GM12878 (cell line): ENCODE data around the gene TM9SF4. TPM values are rescaled to one million over a fixed set of nuclear protein-coding genes. Genes with fewer than 3 reads are reported as not detected.

Experiments used
- ATAC-seq: fragments of 200-7000 bp; cut with Tn5 transposase; 3 replicates; pipeline ENCODE4 v1.9.1; 2020; ENCODE audit warnings: mild to moderate bottlenecking, moderate library complexity
- BruUV-seq: library from RNA; stranded (reverse); fragments of 400-500 nt; replicated peaks from 2 replicates; lab custom pipeline; 2021; lab: Mats Ljungman, UMichigan
- CTCF ChIA-PET: fragments of 300-600 bp; sonication (Branson Sonifier 250); formaldehyde crosslinking; extraction: SDS; loops from one replicate; lab custom pipeline; 2021; ENCODE audit warnings: inconsistent platforms; lab: Yijun Ruan, JAX
- POLR2A ChIA-PET: fragments of 350-600 bp; formaldehyde crosslinking; extraction: SDS; loops from one replicate; lab custom pipeline; 2021; ENCODE audit warnings: inconsistent platforms; lab: Charles Lee
- RAD21 ChIA-PET: fragments of 300-600 bp; sonication (Branson Sonifier 250); formaldehyde crosslinking; loops from one replicate; lab custom pipeline; 2023; ENCODE audit warnings: antibody characterized with exemption; ENCODE audit not compliant: unreplicated experiment; lab: Charles Lee
- SMC1A ChIA-PET: fragments of 300-600 bp; sonication (Branson Sonifier 250); formaldehyde crosslinking; loops from one replicate; lab custom pipeline; 2023; ENCODE audit not compliant: unreplicated experiment, uncharacterized antibody; lab: Charles Lee
- DNase-seq: peaks from one replicate; pipeline ENCODE4 v3.0.0-alpha.2; 2011; ENCODE audit warnings: low read depth, low spot score
- FAIRE-seq: peaks from 3 replicates; lab custom pipeline; 2011; peaks lifted over from hg19 to GRCh38; lab: Jason Lieb, UNC
- H2AFZ ChIP-seq: 2 replicates; pipeline ENCODE4 v1.6.0; 2011; ENCODE audit warnings: low read depth, low read length, control low read depth; ENCODE audit not compliant: control insufficient read depth
- H3K27ac ChIP-seq: 2 replicates; pipeline ENCODE4 v1.5.1; 2011; ENCODE audit warnings: control low read depth; ENCODE audit not compliant: control insufficient read depth, insufficient read depth
- H3K27me3 ChIP-seq, 2 experiments: replicated peaks in 1 of 2; 2 replicates each; pipeline versions ENCODE4 v1.6.0 to v1.6.1; 2011; ENCODE audit warnings: low read length in 1 of 2; ENCODE audit not compliant: control insufficient read depth in 2 of 2, insufficient read depth in 2 of 2
- H3K36me3 ChIP-seq, 2 experiments: 2 replicates each; pipeline ENCODE4 v1.5.1; 2011; ENCODE audit warnings: low read length in 1 of 2; ENCODE audit not compliant: control insufficient read depth in 2 of 2, insufficient read depth in 2 of 2
- H3K4me1 ChIP-seq: 2 replicates; pipeline ENCODE4 v1.6.1; 2011; ENCODE audit warnings: mild to moderate bottlenecking, low read length, moderate library complexity, mixed read lengths; ENCODE audit not compliant: control insufficient read depth, insufficient read depth
- H3K4me2 ChIP-seq: 2 replicates; pipeline ENCODE4 v1.6.0; 2011; ENCODE audit warnings: control low read depth; ENCODE audit not compliant: control insufficient read depth, insufficient read depth
- H3K4me3 ChIP-seq: fragments of 200-600 bp; sonication (generic); 2 replicates; pipeline ENCODE4 v1.5.1; 2016
- H3K79me2 ChIP-seq: 2 replicates; pipeline ENCODE4 v1.6.0; 2011; ENCODE audit warnings: low read length; ENCODE audit not compliant: control insufficient read depth, insufficient read depth
- H3K9ac ChIP-seq: 2 replicates; pipeline ENCODE4 v1.8.0; 2011; ENCODE audit warnings: low read length, control low read depth, mixed read lengths; ENCODE audit not compliant: control insufficient read depth, insufficient read depth
- H3K9me3 ChIP-seq: replicated peaks from 3 replicates; pipeline ENCODE4 v1.5.1; 2011; ENCODE audit warnings: mild to moderate bottlenecking, low read length; ENCODE audit not compliant: control insufficient read depth, insufficient read depth
- H4K20me1 ChIP-seq: 2 replicates; pipeline ENCODE4 v1.6.0; 2011; ENCODE audit not compliant: control insufficient read depth, insufficient read depth
- ATF7 ChIP-seq: fragments of 450-650 bp; IDR thresholded peaks from 2 replicates; pipeline ENCODE4 v1.6.1; 2016; ENCODE audit warnings: low read depth, mild to moderate bottlenecking
- BCL11A ChIP-seq: IDR thresholded peaks from 2 replicates; pipeline ENCODE4 v1.6.1; 2011; ENCODE audit warnings: low read depth, low read length
- CBFB ChIP-seq: IDR thresholded peaks from 2 replicates; pipeline ENCODE4 v1.6.1; 2016; ENCODE audit warnings: antibody characterized with exemption, low read depth
- CTCF ChIP-seq, 3 experiments: IDR thresholded peaks in 2 of 3; conservative IDR thresholded peaks in 1 of 3; 2 replicates each; pipeline ENCODE4 v1.5.1; 2011; ENCODE audit warnings: low read depth in 3 of 3, low read length in 3 of 3, mild to moderate bottlenecking in 3 of 3, control low read depth in 2 of 3, moderate library complexity in 2 of 3, inconsistent platforms in 1 of 3, mixed read lengths in 1 of 3; ENCODE audit not compliant: control insufficient read depth in 2 of 3, insufficient read depth in 1 of 3; ENCODE audit errors: extremely low read depth in 1 of 3
- HDAC2 ChIP-seq: fragments of 200-600 bp; sonication (generic); IDR thresholded peaks from 2 replicates; pipeline ENCODE4 v1.6.1; 2017
- MTA2 ChIP-seq: fragments of 450-650 bp; IDR thresholded peaks from 2 replicates; pipeline ENCODE4 v1.6.1; 2016; ENCODE audit warnings: low read depth, mild to moderate bottlenecking, moderate library complexity
- MYB ChIP-seq: fragments of 150-350 bp; IDR thresholded peaks from 2 replicates; pipeline ENCODE4 v1.6.1; 2014; ENCODE audit warnings: mild to moderate bottlenecking, low read depth, low read length, borderline replicate concordance
- PBX3 ChIP-seq: IDR thresholded peaks from 2 replicates; pipeline ENCODE4 v1.6.1; 2011; ENCODE audit warnings: mild to moderate bottlenecking, low read depth, low read length, moderate library complexity; ENCODE audit not compliant: insufficient replicate concordance
- POU2F2 ChIP-seq: IDR thresholded peaks from 3 replicates; pipeline ENCODE4 v1.6.1; 2011; ENCODE audit warnings: low read depth, mild to moderate bottlenecking, low read length, borderline replicate concordance
- RUNX3 ChIP-seq: IDR thresholded peaks from 2 replicates; pipeline ENCODE4 v1.6.1; 2012; ENCODE audit warnings: low read length, inconsistent platforms
- SMARCA5 ChIP-seq: fragments of 450-650 bp; IDR thresholded peaks from 2 replicates; pipeline ENCODE4 v1.6.1; 2017; ENCODE audit warnings: mild to moderate bottlenecking
- SPI1 ChIP-seq: IDR thresholded peaks from 2 replicates; pipeline ENCODE4 v1.6.1; 2011; ENCODE audit warnings: low read depth, mild to moderate bottlenecking, low read length, moderate library complexity, borderline replicate concordance; ENCODE audit not compliant: insufficient read depth
- SREBF2 ChIP-seq: IDR thresholded peaks from 2 replicates; pipeline ENCODE4 v1.6.1; 2012; ENCODE audit warnings: mild to moderate bottlenecking, low read length
- USF1 ChIP-seq: IDR thresholded peaks from 2 replicates; pipeline ENCODE4 v1.6.1; 2011; ENCODE audit warnings: borderline replicate concordance, low read depth, mild to moderate bottlenecking, moderate library complexity, mixed read lengths, low read length; ENCODE audit not compliant: insufficient read depth; ENCODE audit errors: extremely low read length
- ZNF217 ChIP-seq: fragments of 450-650 bp; IDR thresholded peaks from 2 replicates; pipeline ENCODE4 v1.6.1; 2017; ENCODE audit warnings: antibody characterized with exemption, mild to moderate bottlenecking
- ZNF687 ChIP-seq: fragments of 450-650 bp; IDR thresholded peaks from 2 replicates; pipeline ENCODE4 v1.6.1; 2017; ENCODE audit warnings: mild to moderate bottlenecking, moderate library complexity
- WGBS: methylation state at CpG from one replicate; pipeline ENCODE4 v1.1.6; 2016; ENCODE audit warnings: low lambda C conversion rate; ENCODE audit not compliant: insufficient replicate concordance, insufficient coverage; ENCODE audit errors: missing lambda C conversion rate; 5-methylcytosine and 5-hydroxymethylcytosine counted together
- in situ Hi-C: fragments of 300-500 bp; cut with MboI; formaldehyde crosslinking; loops from 9 replicates; pipeline ENCODE4 v1.14.3; 2018; ENCODE audit warnings: mixed read lengths
- intact Hi-C: fragments of 100-400 bp; cut with micrococcal nuclease; formaldehyde crosslinking; loops from one replicate; pipeline ENCODE4 v1.14.2; 2022; ENCODE audit not compliant: unreplicated experiment
- polyA plus RNA-seq, 11 experiments: library from polyadenylated mRNA; depleted of rRNA in 4 of 11; unstranded in 6 of 11; stranded (reverse) in 5 of 11; fragments of >200 nt; fragmentation: Nextera tagmentation in 4 of 11; fragmentation: Illumina TruSeq in 1 of 11; extraction: Ambion mirVana in 4 of 11; extraction: Trizol in 1 of 11; gene quantifications; 1 replicate in 1 of 11; 2 replicates in 10 of 11; pipeline versions ENCODE4 v1.2.1 to v1.2.3, GENCODE V29; 2011 to 2016; ENCODE audit warnings: inconsistent platforms in 2 of 11, missing spikeins in 2 of 11, low read depth in 1 of 11
- total RNA-seq, 4 experiments: library from RNA; depleted of rRNA in 3 of 4; stranded (reverse); fragments of >200 nt in 3 of 4; fragmentation: Illumina TruSeq in 1 of 4; extraction: Trizol in 1 of 4; gene quantifications; 2 replicates each; pipeline versions ENCODE4 v1.2.1 to v1.2.3, GENCODE V29; 2013 to 2021

TM9SF4 gene
- total and polyA plus RNA-seq, 10 of the 15 experiments (the other 5 are each of a cell fraction or from before 2014, with no cell fraction given) = 8.5 to 47.8 (median 24.3) TPM

GRCh38 chr20:32062776-32063170 lies 46.7 kb upstream of the TM9SF4 start:
- RAD21 ChIA-PET = interaction anchor here (0.9 to 17.3 kb wide), 5 partner anchors 10 to 111 kb away, joined by 3 to 215 read pairs (median 53); partner anchors contain the start of genes HCK and PDRG1
- POLR2A ChIA-PET = interaction anchor here (0.8 to 5.5 kb wide), 8 partner anchors 10 to 167 kb away, joined by 3 to 86 read pairs (median 4); partner anchors contain the start of gene HCK
- in situ Hi-C loops = no loop called here
- no peak for FAIRE-seq
- ATAC-seq = peak; percentile 79
- H3K9me3 ChIP-seq = no peaks in the 10 kb centered on the region; the same call in 2 of the 3 replicates
- H3K27ac ChIP-seq = peak overlapping the region; percentile 51
- 0 out of 2 replicates have a peak overlapping the region, but pooled peaks have one; percentile 12 for H3K4me3 ChIP-seq
- BruUV-seq = no TSS peak
- peak; percentile 55 for DNase-seq
- intact Hi-C loops = loop anchor here (2.0 kb wide), 1 partner anchor 28 kb away; no protein-coding TSS in a partner anchor
- H3K9ac ChIP-seq = peak overlapping the region; percentile 19; the same call in 1 of the 2 replicates
- no peak overlapping the region for H2AFZ ChIP-seq
- peaks cover 36% of the 10 kb centered on the region for H3K4me1 ChIP-seq
- SMC1A ChIA-PET = interaction anchor here (1.1 to 8.7 kb wide), 9 partner anchors 9 to 111 kb away, joined by 3 to 108 read pairs (median 10); partner anchors contain the start of gene PDRG1
- H3K27me3 ChIP-seq = no peaks in the 10 kb centered on the region
- H3K79me2 ChIP-seq = no peaks in the 10 kb centered on the region
- H3K4me2 ChIP-seq = peak overlapping the region; percentile 40
- WGBS = 5% methylated on average over 4 of the region's 4 CpGs
- CTCF ChIA-PET = interaction anchor here (0.7 to 7.3 kb wide), 6 partner anchors 10 to 50 kb away, joined by 3 to 85 read pairs (median 18); no protein-coding TSS in a partner anchor
- H4K20me1 ChIP-seq = no peaks in the 10 kb centered on the region
- no peaks in the 10 kb centered on the region for H3K36me3 ChIP-seq
- TF ChIP-seq PBX3 (peak; percentile 49), USF1 (no peak), MTA2 (peak; percentile 52; the same call in 1 of the 2 replicates), RUNX3 (peak; percentile 65), SMARCA5 (0 out of 2 replicates have a peak, but pooled peaks have one; percentile 29), BCL11A (no peak), SREBF2 (no peak), HDAC2 (no peak), ZNF217 (no peak), POU2F2 (no peak), MYB (no peak), CTCF (IDR thresholded peaks at IDR 0.05 in 2 of 3, conservative IDR thresholded peaks at IDR 0.05 in 1 of 3; ENCODE audit: control insufficient read depth in 2 of 3, extremely low read depth in 1 of 3, insufficient read depth in 1 of 3, low read depth in 3 of 3, low read length in 3 of 3) (no peak), CBFB (0 out of 2 replicates have a peak, but pooled peaks have one; percentile 30), SPI1 (peak; percentile 82), ATF7 (peak; percentile 46), ZNF687 (peak; percentile 35; the same call in 1 of the 2 replicates)
